ENCODE data around the gene EDC3. TPM values are rescaled to one million over a fixed set of nuclear protein-coding genes. Genes with fewer than 3 reads are reported as not detected.

Gene EDC3
- total and polyA plus RNA-seq, 9 of the 15 experiments (the other 6 are each of a cell fraction or from before 2014, with no cell fraction given) = 11.7 to 63.9 (median 32.8) TPM

DNA sequence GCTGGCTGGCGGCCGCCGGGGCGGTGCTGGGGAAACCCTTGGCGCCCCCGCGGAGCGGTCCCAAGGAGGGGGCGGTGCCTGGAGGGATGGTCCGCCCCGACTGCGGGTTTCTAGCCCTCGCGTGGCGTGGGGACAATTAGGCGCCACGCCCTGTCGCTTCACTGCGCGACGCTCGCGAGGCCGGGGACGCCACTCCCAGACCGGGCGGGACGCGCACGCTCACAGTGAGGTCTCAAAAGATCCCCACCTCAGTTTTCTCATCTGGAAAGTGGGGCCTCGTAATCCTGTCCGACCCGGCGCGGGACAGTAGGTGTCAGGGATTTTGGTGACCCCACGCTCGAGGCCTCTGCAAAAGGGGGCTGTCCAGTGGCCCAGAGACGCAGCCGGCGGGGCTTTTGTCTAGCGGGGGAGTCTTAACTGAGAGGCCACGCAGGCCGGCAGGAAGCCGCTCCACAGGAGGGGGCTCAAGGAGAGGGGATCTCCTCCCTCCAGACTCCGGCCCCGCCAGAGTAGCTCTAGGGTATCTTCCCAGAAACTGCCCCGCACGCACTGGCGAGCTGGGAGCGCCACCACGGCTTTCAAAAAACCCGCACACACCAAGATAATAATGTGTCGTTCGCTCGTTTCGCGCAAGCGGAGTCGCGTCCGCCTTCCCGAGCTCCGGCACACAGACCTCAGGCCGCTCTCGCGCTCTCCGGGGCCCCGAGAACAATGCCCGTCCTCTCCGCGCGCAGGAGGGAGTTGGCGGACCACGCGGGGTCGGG lies 80.9 kb downstream of the EDC3 start (continued):
- TF ChIP-seq BCLAF1 (IDR thresholded peaks at IDR 0.05; ENCODE audit: borderline replicate concordance in 1 of 2, control insufficient read depth in 1 of 2, low read depth in 2 of 2, low read length in 1 of 2) (0 out of 4 replicates have a peak, but pooled peaks of 1 of the 2 experiments have one; percentile 52), BMI1 (IDR thresholded peaks at IDR 0.05; ENCODE audit: low read length) (no peak), ZNF140 (CRISPR knock-in tag; IDR thresholded peaks at IDR 0.05) (no peak), HIVEP1 (CRISPR knock-in tag; IDR thresholded peaks at IDR 0.05) (peak; percentile 18; the same call in 1 of the 2 replicates), PREB (CRISPR knock-in tag; IDR thresholded peaks at IDR 0.05) (no peak), ZNF699 (CRISPR knock-in tag; IDR thresholded peaks at IDR 0.05; ENCODE audit: insufficient replicate concordance) (no peak), IRF2 (CRISPR knock-in tag; IDR thresholded peaks at IDR 0.05) (no peak), RBM17 (IDR thresholded peaks at IDR 0.05; ENCODE audit: borderline replicate concordance, low read depth, low read length) (no peak)
- TF ChIP-seq, protein P1, sequence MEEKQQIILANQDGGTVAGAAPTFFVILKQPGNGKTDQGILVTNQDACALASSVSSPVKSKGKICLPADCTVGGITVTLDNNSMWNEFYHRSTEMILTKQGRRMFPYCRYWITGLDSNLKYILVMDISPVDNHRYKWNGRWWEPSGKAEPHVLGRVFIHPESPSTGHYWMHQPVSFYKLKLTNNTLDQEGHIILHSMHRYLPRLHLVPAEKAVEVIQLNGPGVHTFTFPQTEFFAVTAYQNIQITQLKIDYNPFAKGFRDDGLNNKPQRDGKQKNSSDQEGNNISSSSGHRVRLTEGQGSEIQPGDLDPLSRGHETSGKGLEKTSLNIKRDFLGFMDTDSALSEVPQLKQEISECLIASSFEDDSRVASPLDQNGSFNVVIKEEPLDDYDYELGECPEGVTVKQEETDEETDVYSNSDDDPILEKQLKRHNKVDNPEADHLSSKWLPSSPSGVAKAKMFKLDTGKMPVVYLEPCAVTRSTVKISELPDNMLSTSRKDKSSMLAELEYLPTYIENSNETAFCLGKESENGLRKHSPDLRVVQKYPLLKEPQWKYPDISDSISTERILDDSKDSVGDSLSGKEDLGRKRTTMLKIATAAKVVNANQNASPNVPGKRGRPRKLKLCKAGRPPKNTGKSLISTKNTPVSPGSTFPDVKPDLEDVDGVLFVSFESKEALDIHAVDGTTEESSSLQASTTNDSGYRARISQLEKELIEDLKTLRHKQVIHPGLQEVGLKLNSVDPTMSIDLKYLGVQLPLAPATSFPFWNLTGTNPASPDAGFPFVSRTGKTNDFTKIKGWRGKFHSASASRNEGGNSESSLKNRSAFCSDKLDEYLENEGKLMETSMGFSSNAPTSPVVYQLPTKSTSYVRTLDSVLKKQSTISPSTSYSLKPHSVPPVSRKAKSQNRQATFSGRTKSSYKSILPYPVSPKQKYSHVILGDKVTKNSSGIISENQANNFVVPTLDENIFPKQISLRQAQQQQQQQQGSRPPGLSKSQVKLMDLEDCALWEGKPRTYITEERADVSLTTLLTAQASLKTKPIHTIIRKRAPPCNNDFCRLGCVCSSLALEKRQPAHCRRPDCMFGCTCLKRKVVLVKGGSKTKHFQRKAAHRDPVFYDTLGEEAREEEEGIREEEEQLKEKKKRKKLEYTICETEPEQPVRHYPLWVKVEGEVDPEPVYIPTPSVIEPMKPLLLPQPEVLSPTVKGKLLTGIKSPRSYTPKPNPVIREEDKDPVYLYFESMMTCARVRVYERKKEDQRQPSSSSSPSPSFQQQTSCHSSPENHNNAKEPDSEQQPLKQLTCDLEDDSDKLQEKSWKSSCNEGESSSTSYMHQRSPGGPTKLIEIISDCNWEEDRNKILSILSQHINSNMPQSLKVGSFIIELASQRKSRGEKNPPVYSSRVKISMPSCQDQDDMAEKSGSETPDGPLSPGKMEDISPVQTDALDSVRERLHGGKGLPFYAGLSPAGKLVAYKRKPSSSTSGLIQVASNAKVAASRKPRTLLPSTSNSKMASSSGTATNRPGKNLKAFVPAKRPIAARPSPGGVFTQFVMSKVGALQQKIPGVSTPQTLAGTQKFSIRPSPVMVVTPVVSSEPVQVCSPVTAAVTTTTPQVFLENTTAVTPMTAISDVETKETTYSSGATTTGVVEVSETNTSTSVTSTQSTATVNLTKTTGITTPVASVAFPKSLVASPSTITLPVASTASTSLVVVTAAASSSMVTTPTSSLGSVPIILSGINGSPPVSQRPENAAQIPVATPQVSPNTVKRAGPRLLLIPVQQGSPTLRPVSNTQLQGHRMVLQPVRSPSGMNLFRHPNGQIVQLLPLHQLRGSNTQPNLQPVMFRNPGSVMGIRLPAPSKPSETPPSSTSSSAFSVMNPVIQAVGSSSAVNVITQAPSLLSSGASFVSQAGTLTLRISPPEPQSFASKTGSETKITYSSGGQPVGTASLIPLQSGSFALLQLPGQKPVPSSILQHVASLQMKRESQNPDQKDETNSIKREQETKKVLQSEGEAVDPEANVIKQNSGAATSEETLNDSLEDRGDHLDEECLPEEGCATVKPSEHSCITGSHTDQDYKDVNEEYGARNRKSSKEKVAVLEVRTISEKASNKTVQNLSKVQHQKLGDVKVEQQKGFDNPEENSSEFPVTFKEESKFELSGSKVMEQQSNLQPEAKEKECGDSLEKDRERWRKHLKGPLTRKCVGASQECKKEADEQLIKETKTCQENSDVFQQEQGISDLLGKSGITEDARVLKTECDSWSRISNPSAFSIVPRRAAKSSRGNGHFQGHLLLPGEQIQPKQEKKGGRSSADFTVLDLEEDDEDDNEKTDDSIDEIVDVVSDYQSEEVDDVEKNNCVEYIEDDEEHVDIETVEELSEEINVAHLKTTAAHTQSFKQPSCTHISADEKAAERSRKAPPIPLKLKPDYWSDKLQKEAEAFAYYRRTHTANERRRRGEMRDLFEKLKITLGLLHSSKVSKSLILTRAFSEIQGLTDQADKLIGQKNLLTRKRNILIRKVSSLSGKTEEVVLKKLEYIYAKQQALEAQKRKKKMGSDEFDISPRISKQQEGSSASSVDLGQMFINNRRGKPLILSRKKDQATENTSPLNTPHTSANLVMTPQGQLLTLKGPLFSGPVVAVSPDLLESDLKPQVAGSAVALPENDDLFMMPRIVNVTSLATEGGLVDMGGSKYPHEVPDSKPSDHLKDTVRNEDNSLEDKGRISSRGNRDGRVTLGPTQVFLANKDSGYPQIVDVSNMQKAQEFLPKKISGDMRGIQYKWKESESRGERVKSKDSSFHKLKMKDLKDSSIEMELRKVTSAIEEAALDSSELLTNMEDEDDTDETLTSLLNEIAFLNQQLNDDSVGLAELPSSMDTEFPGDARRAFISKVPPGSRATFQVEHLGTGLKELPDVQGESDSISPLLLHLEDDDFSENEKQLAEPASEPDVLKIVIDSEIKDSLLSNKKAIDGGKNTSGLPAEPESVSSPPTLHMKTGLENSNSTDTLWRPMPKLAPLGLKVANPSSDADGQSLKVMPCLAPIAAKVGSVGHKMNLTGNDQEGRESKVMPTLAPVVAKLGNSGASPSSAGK (IDR thresholded peaks at IDR 0.05) = no peak

All from K562 (cell line).